ENCODE data around the gene TPM4.
"Not testable (repeated sequence)": the region's sequence is repeated elsewhere in the genome, so short reads cannot be mapped to it uniquely, and the experiment has no call there.

TPM4 gene

GRCh38 chr19:16089010-16089846, 12.9 kb downstream of the TPM4 start:
- H3K4me3 ChIP-seq (ENCODE audit: low read length) = no peak overlapping the region
- no peak for DNase-seq (ENCODE audit: low read depth, low spot score)

GRCh38 chr19:16091546-16092475, 15.5 kb downstream of the TPM4 start:
- no peak for DNase-seq (ENCODE audit: low read depth, low spot score)
- H3K4me3 ChIP-seq (ENCODE audit: low read length) = no peak overlapping the region

GRCh38 chr19:16094360-16095070, 18.2 kb downstream of the TPM4 start:
- DNase-seq (ENCODE audit: low read depth, low spot score) = no peak
- H3K4me3 ChIP-seq (ENCODE audit: low read length) = no peak overlapping the region

GRCh38 chr19:16095071-16095571, 18.8 kb downstream of the TPM4 start:
- peak; percentile 90 for DNase-seq (ENCODE audit: low read depth, low spot score)
- no peak overlapping the region for H3K4me3 ChIP-seq (ENCODE audit: low read length)

- H3K4me3 ChIP-seq (ENCODE audit: low read length) = no peak overlapping the region
- DNase-seq (ENCODE audit: low read depth, low spot score) = no peak
Observed at GRCh38 chr19:16096280-16096855, 20.1 kb downstream of the TPM4 start.

- no peak for DNase-seq (ENCODE audit: low read depth, low spot score)
- no peak overlapping the region for H3K4me3 ChIP-seq (ENCODE audit: low read length)
Observed at GRCh38 chr19:16098416-16098768, 22.1 kb downstream of the TPM4 start.

GRCh38 chr19:16098821-16099220, 22.5 kb downstream of the TPM4 start:
- DNase-seq (ENCODE audit: low read depth, low spot score) = no peak
- H3K4me3 ChIP-seq (ENCODE audit: low read length) = no peak overlapping the region

GRCh38 chr19:16099314-16099965, 23.1 kb downstream of the TPM4 start:
- not testable (repeated sequence) for H3K4me3 ChIP-seq (ENCODE audit: low read length); DNase-seq (ENCODE audit: low read depth, low spot score)

- DNase-seq (ENCODE audit: low read depth, low spot score) = no peak
- H3K4me3 ChIP-seq (ENCODE audit: low read length) = no peak overlapping the region
Observed at GRCh38 chr19:16100524-16100923, 24.2 kb downstream of the TPM4 start.

- no peak overlapping the region for H3K4me3 ChIP-seq (ENCODE audit: low read length)
- DNase-seq (ENCODE audit: low read depth, low spot score) = no peak
Observed at GRCh38 chr19:16104722-16105121, 28.4 kb downstream of the TPM4 start.

- no peak for DNase-seq (ENCODE audit: low read depth, low spot score)
- H3K4me3 ChIP-seq (ENCODE audit: low read length) = no peak overlapping the region
Observed at GRCh38 chr19:16106121-16106520, 29.8 kb downstream of the TPM4 start.

GRCh38 chr19:16111160-16111908, 35.0 kb downstream of the TPM4 start, which contains the start of gene RAB8A:
Gene RAB8A (plus strand): TSS chr19:16111889. CDS start chr19:16111902, 13 bp downstream.
- H3K4me3 ChIP-seq (ENCODE audit: low read length) = peak within 1 kb of the TSS; percentile 95

GRCh38 chr19:16111909-16112752, 35.8 kb downstream of the TPM4 start:
- H3K4me3 ChIP-seq (ENCODE audit: low read length) = peak overlapping the region; percentile 95
- DNase-seq (ENCODE audit: low read depth, low spot score) = no peak

More at GRCh38 chr19:16111160-16111908, 35.0 kb downstream of the TPM4 start, which contains the start of gene RAB8A:
- DNase-seq (ENCODE audit: low read depth, low spot score) = peak; percentile 98

GRCh38 chr19:16112778-16113177, 36.5 kb downstream of the TPM4 start:
- DNase-seq (ENCODE audit: low read depth, low spot score) = no peak
- peak overlapping the region; percentile 95 for H3K4me3 ChIP-seq (ENCODE audit: low read length)

GRCh38 chr19:16113727-16114126, 37.4 kb downstream of the TPM4 start:
- DNase-seq (ENCODE audit: low read depth, low spot score) = peak; percentile 35
- no peak overlapping the region for H3K4me3 ChIP-seq (ENCODE audit: low read length)

- DNase-seq (ENCODE audit: low read depth, low spot score) = no peak
Observed at GRCh38 chr19:16115301-16116039, 39.2 kb downstream of the TPM4 start.

More at GRCh38 chr19:16115301-16116039, 39.2 kb downstream of the TPM4 start:
- no peak overlapping the region for H3K4me3 ChIP-seq (ENCODE audit: low read length)
